GM23248 (cell line): Measurements from ENCODE around the gene OR4C12. TPM values are rescaled to one million over a fixed set of nuclear protein-coding genes. Genes with fewer than 3 reads are reported as not detected.

Source experiments
- polyA plus RNA-seq: library from polyadenylated mRNA; unstranded; fragments of >200 nt; fragmentation: Nextera tagmentation; extraction: Ambion mirVana; gene quantifications from 2 replicates; pipeline ENCODE4 v1.2.1, GENCODE V29; 2016
- total RNA-seq: library from RNA; depleted of rRNA; stranded (reverse); fragments of >200 nt; shearing (Covaris generic); gene quantifications from 2 replicates; pipeline ENCODE4 v1.2.3, GENCODE V29; 2014; rRNA removed

OR4C12 gene
- total and polyA plus RNA-seq, 2 experiments from 2014 or later, result not detected

Other genes with a start within 250 kb of the OR4C12 start
- not detected in 2 replicates for gene OR4C13, start 30.1 kb downstream of the OR4C12 start, total RNA-seq
- gene OR4C13, start 30.1 kb downstream of the OR4C12 start, polyA plus RNA-seq, result not detected in 2 replicates
- gene OR4C45, start 50.3 kb upstream of the OR4C12 start, total RNA-seq, result not detected in 2 replicates
- not detected in 2 replicates for gene OR4C45, start 50.3 kb upstream of the OR4C12 start, polyA plus RNA-seq